Thoracic aorta (tissue), 2 donors: Measurements from ENCODE around the gene SRF. TPM values are rescaled to one million over a fixed set of nuclear protein-coding genes. Genes with fewer than 3 reads are reported as not detected.
A peak's percentile ranks its signal among the peaks of the same experiment; 100 is the strongest.

ENCODE experiments used
- ATAC-seq: fragments of 150-250 bp; one replicate; pipeline ENCODE4 v1.8.0; 2017; ENCODE audit warnings: low read depth; ENCODE audit not compliant: insufficient number of reproducible peaks, low FRiP score
- DNase-seq: peaks from one replicate; pipeline ENCODE4 v3.0.0-alpha.2; 2020; ENCODE audit warnings: low spot score
- H3K27ac ChIP-seq, 2 donors: fragments of 200-600 bp; sonication (generic); 1 replicate in 1 of 2; 2 replicates in 1 of 2; pipeline ENCODE4 v1.5.1; 2016; ENCODE audit warnings: mild to moderate bottlenecking in 2 of 2, moderate library complexity in 2 of 2
- H3K27me3 ChIP-seq: fragments of 200-600 bp; sonication (generic); replicated peaks from 2 replicates; pipeline ENCODE4 v1.6.0; 2016; ENCODE audit warnings: mild to moderate bottlenecking; ENCODE audit not compliant: insufficient read depth
- H3K36me3 ChIP-seq: fragments of 200-600 bp; sonication (generic); one replicate; pipeline ENCODE4 v1.5.1; 2016
- H3K4me1 ChIP-seq, 2 donors: fragments of 200-600 bp; sonication (generic); 1 replicate in 1 of 2; 2 replicates in 1 of 2; pipeline versions ENCODE4 v1.5.1 to v1.6.0; 2016; ENCODE audit warnings: low read depth in 2 of 2, mild to moderate bottlenecking in 1 of 2; ENCODE audit not compliant: control insufficient read depth in 1 of 2
- H3K4me3 ChIP-seq: fragments of 200-600 bp; sonication (generic); 2 replicates; pipeline ENCODE4 v1.5.1; 2016; ENCODE audit warnings: mild to moderate bottlenecking
- H3K9me3 ChIP-seq: fragments of 200-600 bp; sonication (generic); 2 replicates; pipeline ENCODE4 v1.5.1; 2016
- CTCF ChIP-seq: fragments of 200-600 bp; sonication (generic); IDR thresholded peaks from one replicate; pipeline ENCODE4 v1.5.1; 2019; ENCODE audit warnings: antibody characterized with exemption
- total RNA-seq, 2 donors: library from RNA; depleted of rRNA; stranded (reverse); fragments of >200 nt; gene quantifications; one replicate each; pipeline versions ENCODE4 v1.1.0 to v1.2.3, GENCODE V29; 2016

The SRF gene
- total RNA-seq, 2 donors from 2014 or later: 79.5 to 99.0 TPM

- H3K4me1 ChIP-seq: peaks cover 16 to 45% of the 10 kb centered on the region in 2 donors
- H3K36me3 ChIP-seq: peaks cover 37% of the 10 kb centered on the region
- no peak for TF ChIP-seq CTCF
- no peaks in the 10 kb centered on the region for H3K27me3 ChIP-seq
- no peaks in the 10 kb centered on the region for H3K9me3 ChIP-seq
- H3K27ac ChIP-seq: no peak overlapping the region
- DNase-seq (no peak), ATAC-seq (no peak)
- no peak overlapping the region for H3K4me3 ChIP-seq
Observed at GRCh38 chr6:43178951-43179830, 8.1 kb downstream of the SRF start.

- H3K9me3 ChIP-seq: no peaks in the 10 kb centered on the region
- H3K27me3 ChIP-seq: no peaks in the 10 kb centered on the region
- no peak for TF ChIP-seq CTCF
- no peak for DNase-seq
- ATAC-seq: no peak
- no peak overlapping the region for H3K27ac ChIP-seq
- peaks cover 46% of the 10 kb centered on the region for H3K36me3 ChIP-seq
- peaks cover 14 to 47% of the 10 kb centered on the region in 2 donors for H3K4me1 ChIP-seq
- H3K4me3 ChIP-seq: no peak overlapping the region
Observed at GRCh38 chr6:43180058-43180457, 9.0 kb downstream of the SRF start.

- peak overlapping the region in 1 of 2 donors; percentile 16 for H3K27ac ChIP-seq
Observed at GRCh38 chr6:43180985-43181384, 9.9 kb downstream of the SRF start.

GRCh38 chr6:43181621-43181941, 10.5 kb downstream of the SRF start:
- Histone ChIP-seq H3K9me3 (no peaks in the 10 kb centered on the region), H3K27me3 (no peaks in the 10 kb centered on the region), H3K27ac (peak overlapping the region; percentile 52 to 66), H3K4me1 (peaks cover 3 to 32% of the 10 kb centered on the region in 2 donors), H3K36me3 (peaks cover 48% of the 10 kb centered on the region), H3K4me3 (peak overlapping the region; percentile 80)
- no peak for ATAC-seq
- no peak for DNase-seq
- TF ChIP-seq CTCF: no peak

More at GRCh38 chr6:43180985-43181384, 9.9 kb downstream of the SRF start:
- no peak for ATAC-seq
- no peak overlapping the region for H3K4me3 ChIP-seq
- H3K36me3 ChIP-seq: peaks cover 48% of the 10 kb centered on the region
- H3K27me3 ChIP-seq: no peaks in the 10 kb centered on the region
- no peak for TF ChIP-seq CTCF
- peaks cover 6 to 38% of the 10 kb centered on the region in 2 donors for H3K4me1 ChIP-seq
- H3K9me3 ChIP-seq: no peaks in the 10 kb centered on the region
- DNase-seq: no peak

GRCh38 chr6:43181942-43182860, 11.1 kb downstream of the SRF start, which contains the start of gene CUL9:
TSS of gene CUL9 (plus strand) at chr6:43182196. CDS start at chr6:43184311, 2,115 bp downstream.
- H3K4me3 ChIP-seq: peak within 1 kb of the TSS; percentile 80
- H3K36me3 ChIP-seq: peaks cover 51% of the 10 kb centered on the region
- H3K4me1 ChIP-seq: peaks cover 3 to 30% of the 10 kb centered on the region in 2 donors
- peak; percentile 36 for DNase-seq
- H3K27ac ChIP-seq: peak within 1 kb of the TSS; percentile 52 to 66
- H3K9me3 ChIP-seq: no peaks in the 10 kb centered on the region
- peak; percentile 74 for ATAC-seq
- no peaks in the 10 kb centered on the region for H3K27me3 ChIP-seq
- TF ChIP-seq CTCF: no peak
